GM12865 (cell line): ENCODE measurements around the gene RNF181.
A peak's percentile ranks its signal among the peaks of the same experiment; 100 is the strongest.
"Not testable (repeated sequence)": the region's sequence is repeated elsewhere in the genome, so short reads cannot be mapped to it uniquely, and the experiment has no call there.

Experiments used
- DNase-seq: peaks from one replicate; pipeline ENCODE4 v3.0.0; 2010; ENCODE audit warnings: low read depth
- H3K4me3 ChIP-seq: 2 replicates; pipeline ENCODE4 v1.5.1; 2011; ENCODE audit warnings: mild to moderate bottlenecking, low read depth, low read length, control low read depth
- CTCF ChIP-seq: IDR thresholded peaks from 2 replicates; pipeline ENCODE4 v1.5.1; 2011; ENCODE audit warnings: low read length, control low read depth, low read depth, inconsistent platforms; ENCODE audit not compliant: insufficient read depth; ENCODE audit errors: missing control alignments

RNF181 gene

GRCh38 chr2:85615413-85615728 lies 19.8 kb downstream of the RNF181 start:
- DNase-seq = no peak
- H3K4me3 ChIP-seq = peak overlapping the region; percentile 85; the same call in 1 of the 2 replicates
- TF ChIP-seq CTCF = no peak

GRCh38 chr2:85617723-85618122 lies 22.2 kb downstream of the RNF181 start:
- DNase-seq, H3K4me3 ChIP-seq: not testable (repeated sequence)

GRCh38 chr2:85619617-85620016 lies 24.1 kb downstream of the RNF181 start:
- TF ChIP-seq CTCF = no peak
- DNase-seq = no peak
- no peak overlapping the region for H3K4me3 ChIP-seq

GRCh38 chr2:85621338-85621737 lies 25.8 kb downstream of the RNF181 start:
- no peak for TF ChIP-seq CTCF
- no peak overlapping the region for H3K4me3 ChIP-seq
- no peak for DNase-seq

GRCh38 chr2:85623991-85624390 lies 28.4 kb downstream of the RNF181 start:
- no peak overlapping the region for H3K4me3 ChIP-seq
- no peak for DNase-seq
- no peak for TF ChIP-seq CTCF

- no peak overlapping the region for H3K4me3 ChIP-seq
- peak; percentile 56 for DNase-seq
- no peak for TF ChIP-seq CTCF
Observed at GRCh38 chr2:85628658-85629057, 33.1 kb downstream of the RNF181 start.

GRCh38 chr2:85631316-85631715 lies 35.8 kb downstream of the RNF181 start:
- TF ChIP-seq CTCF = no peak
- no peak for DNase-seq
- no peak overlapping the region for H3K4me3 ChIP-seq

GRCh38 chr2:85635011-85635410 lies 39.5 kb downstream of the RNF181 start:
- DNase-seq = no peak
- no peak for TF ChIP-seq CTCF
- H3K4me3 ChIP-seq = no peak overlapping the region
